ENCODE data around the gene PLA2R1.

DNA sequence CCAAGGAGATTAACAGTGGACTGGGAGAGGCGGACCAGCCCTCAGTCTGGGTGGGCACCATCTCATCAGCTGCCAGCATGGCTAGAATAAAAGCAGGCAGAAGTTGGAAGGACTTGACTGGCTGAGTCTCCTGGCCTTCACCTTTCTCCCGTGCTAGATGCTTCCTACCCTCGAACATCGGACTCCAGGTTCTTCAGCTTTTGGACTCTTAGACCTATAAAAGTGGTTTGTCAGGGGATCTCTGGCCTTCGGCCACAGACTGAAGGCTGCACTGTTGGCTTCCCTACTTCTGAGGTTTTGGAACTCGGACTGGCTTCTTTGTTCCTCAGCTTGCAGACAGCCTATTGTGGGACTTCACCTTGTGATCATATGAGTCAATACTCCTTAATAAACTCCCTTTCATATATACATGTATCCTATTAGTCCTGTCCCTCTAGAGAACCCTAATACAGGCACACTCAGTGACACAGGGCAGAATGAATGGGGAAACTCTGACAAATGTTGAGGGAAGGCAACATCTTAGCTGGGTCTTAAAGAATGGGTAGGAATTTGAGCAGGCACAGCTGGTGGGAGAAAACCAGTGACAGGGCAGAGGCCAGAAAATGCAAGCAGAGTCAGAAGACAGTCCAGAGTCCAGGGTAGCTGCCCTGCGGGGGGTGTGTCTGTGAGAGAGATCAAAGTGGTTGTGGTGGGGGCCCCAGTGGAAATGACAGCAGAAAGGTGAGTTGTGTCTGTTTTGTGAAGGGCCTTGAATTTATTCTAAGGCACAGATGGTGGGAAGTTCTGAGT is 156.3 kb downstream of the PLA2R1 start:
- TF ChIP-seq, protein P1, sequence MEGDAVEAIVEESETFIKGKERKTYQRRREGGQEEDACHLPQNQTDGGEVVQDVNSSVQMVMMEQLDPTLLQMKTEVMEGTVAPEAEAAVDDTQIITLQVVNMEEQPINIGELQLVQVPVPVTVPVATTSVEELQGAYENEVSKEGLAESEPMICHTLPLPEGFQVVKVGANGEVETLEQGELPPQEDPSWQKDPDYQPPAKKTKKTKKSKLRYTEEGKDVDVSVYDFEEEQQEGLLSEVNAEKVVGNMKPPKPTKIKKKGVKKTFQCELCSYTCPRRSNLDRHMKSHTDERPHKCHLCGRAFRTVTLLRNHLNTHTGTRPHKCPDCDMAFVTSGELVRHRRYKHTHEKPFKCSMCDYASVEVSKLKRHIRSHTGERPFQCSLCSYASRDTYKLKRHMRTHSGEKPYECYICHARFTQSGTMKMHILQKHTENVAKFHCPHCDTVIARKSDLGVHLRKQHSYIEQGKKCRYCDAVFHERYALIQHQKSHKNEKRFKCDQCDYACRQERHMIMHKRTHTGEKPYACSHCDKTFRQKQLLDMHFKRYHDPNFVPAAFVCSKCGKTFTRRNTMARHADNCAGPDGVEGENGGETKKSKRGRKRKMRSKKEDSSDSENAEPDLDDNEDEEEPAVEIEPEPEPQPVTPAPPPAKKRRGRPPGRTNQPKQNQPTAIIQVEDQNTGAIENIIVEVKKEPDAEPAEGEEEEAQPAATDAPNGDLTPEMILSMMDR (IDR thresholded peaks at IDR 0.05; ENCODE audit: insufficient read depth, low read length, poor library complexity, severe bottlenecking): no peak
- TF ChIP-seq EZH2phosphoT487 (conservative IDR thresholded peaks at IDR 0.05; ENCODE audit: low read length): no peak
